ENCODE results near the gene PPP2R5C.

DNA sequence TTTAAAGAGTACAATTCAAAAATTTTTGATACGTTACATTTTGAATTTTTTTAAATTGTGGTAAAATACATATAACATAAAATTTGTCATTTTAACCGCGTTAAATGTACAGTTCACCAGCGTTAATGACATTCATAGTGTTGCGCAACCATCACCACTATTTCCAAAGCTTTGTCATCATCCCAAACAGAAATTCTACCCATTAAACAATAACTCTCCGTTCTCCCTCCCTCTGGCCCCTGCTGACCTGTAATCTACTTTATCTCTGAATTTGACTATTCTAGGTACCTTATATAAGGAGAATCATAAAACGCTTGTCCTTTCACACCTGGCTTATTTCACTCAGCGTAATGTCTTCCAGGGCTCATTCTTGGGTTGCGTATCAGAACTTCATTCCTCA lies 133.7 kb downstream of the PPP2R5C start:
- TF ChIP-seq CTCF (IDR thresholded peaks at IDR 0.05) (no peak), EP300 (IDR thresholded peaks at IDR 0.05) (no peak), POLR2A (IDR thresholded peaks at IDR 0.05) (no peak), POLR2AphosphoS5 (IDR thresholded peaks at IDR 0.05) (no peak)
